GM18511 (cell line): ENCODE data around the gene BAG2.

ENCODE experiments used
- ATAC-seq: cut with Tn5 transposase; IDR thresholded peaks from one replicate; pipeline ENCODE4 v1.9.1; 2021; ENCODE audit warnings: mild to moderate bottlenecking, moderate library complexity; ENCODE audit not compliant: unreplicated experiment

BAG2 gene

GRCh38 chr6:57221191-57221935 is 49.2 kb downstream of the BAG2 start:
- ATAC-seq = peak; percentile 85

DNA sequence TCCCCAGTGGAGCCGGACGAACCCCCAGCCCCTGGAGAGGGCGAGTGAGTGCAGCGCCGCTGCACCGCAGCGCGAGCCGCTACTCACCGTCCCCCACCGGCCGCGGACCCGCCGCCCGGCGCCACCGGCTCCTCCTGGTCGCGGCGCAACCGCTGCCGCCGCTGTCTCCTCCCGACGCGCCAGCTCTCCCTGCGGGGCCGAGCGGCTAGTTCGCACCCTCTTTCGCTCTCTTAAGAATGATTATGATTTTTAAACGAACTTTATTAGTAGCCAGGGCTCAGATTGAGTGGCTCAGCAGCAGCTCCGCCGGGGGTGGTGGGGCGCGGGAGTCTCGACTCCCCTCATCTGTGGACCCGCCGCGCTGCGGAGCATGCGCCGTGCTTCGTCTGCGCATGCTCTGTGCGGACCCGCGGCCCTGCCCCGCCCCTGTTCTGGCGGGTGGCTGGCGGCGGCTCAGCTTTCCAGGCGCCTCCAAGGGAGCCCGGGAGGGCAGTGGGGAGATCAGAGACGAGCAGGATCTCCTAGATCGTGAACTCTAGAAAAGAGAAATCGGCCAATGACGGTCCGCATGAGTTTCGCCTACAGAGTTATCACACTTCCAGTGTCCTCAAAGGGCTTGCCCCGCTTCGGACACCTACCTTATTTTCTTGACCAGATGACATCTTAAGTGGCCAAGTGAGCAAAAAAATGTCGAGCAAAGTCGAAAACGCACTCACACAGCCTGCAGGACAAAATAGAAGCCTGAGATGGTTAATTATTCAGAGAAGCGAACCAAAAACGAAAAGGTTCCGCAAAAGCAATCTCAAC is 50.0 kb downstream of the BAG2 start, which contains the start of gene RAB23:
Gene RAB23, minus strand, starts transcription at position 372 of the 807 bp plus-strand sequence. CDS start 11,927 bp downstream, outside the sequence.
- peak; percentile 79 for ATAC-seq

GRCh38 chr6:57222743-57223077 is 50.6 kb downstream of the BAG2 start:
- no peak for ATAC-seq

DNA sequence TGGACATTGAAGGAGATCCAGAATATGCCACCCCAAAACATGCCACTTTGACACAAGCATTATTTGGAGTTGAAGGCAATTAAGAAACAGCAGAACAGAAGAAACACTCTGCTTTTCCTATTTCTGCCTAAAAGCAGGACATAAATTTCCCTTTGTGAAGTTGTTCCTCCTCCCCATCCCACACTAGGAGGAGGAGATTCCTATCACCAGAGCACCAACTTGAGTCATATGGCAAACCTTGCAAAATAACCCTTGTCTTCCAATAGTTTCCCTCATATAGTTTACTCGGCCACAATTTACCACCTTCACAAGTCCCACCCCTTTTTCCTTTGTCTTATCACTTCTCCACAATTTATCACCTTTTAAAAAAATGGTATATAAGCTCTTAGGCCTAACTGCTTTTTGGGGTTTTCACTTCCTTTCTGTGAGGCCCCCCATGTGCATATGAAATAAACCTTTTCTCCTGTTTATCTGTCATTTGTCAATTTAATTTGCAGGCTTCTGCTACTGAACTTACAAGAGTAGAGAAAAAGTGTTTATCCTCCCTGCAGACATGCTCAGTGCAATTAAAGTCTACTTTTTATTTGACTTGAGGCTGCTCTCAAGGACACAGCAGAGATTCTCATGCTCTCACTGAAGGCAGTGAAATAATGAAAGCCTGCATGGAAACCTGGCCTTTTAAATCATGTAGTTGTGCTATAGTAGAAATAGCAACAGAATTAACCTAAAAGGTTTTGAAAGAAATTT is 52.8 kb downstream of the BAG2 start:
- no peak for ATAC-seq

- no peak for ATAC-seq
Observed at GRCh38 chr6:57226221-57226620, 54.1 kb downstream of the BAG2 start.
